ENCODE results near the gene JPH3. TPM values are rescaled to one million over a fixed set of nuclear protein-coding genes. Genes with fewer than 3 reads are reported as not detected.

The JPH3 gene
- polyA plus RNA-seq, 3 donors = not detected

GRCh38 chr16:87692756-87693155 is 90.4 kb downstream of the JPH3 start:
- H3K4me3 ChIP-seq (replicated peaks in 1 of 3; ENCODE audit: low read depth in 2 of 3, low read length in 3 of 3) = no peak overlapping the region
- H3K27ac Mint-ChIP-seq = no peak overlapping the region
- no peaks in the 10 kb centered on the region for H3K4me1 ChIP-seq (ENCODE audit: control insufficient read depth in 1 of 2, insufficient read depth in 2 of 2, low read length in 2 of 2)
- peaks cover 0 to 1% (median 0%) of the 10 kb centered on the region in 7 donors for H3K9me3 Mint-ChIP-seq
- H4K20me1 ChIP-seq (ENCODE audit: insufficient read depth, low read length) = no peaks in the 10 kb centered on the region
- H3K27me3 ChIP-seq (ENCODE audit: control insufficient read depth in 2 of 2, insufficient read depth in 2 of 2, low read length in 2 of 2) = no peaks in the 10 kb centered on the region
- H3K4me1 Mint-ChIP-seq = no peaks in the 10 kb centered on the region
- no peak overlapping the region for H3K4me3 Mint-ChIP-seq
- intact Hi-C loops (cut with micrococcal nuclease) = no loop called here
- H3K27ac ChIP-seq (ENCODE audit: low read depth in 1 of 2, low read length in 2 of 2) = no peak overlapping the region
- TF ChIP-seq, protein P1, sequence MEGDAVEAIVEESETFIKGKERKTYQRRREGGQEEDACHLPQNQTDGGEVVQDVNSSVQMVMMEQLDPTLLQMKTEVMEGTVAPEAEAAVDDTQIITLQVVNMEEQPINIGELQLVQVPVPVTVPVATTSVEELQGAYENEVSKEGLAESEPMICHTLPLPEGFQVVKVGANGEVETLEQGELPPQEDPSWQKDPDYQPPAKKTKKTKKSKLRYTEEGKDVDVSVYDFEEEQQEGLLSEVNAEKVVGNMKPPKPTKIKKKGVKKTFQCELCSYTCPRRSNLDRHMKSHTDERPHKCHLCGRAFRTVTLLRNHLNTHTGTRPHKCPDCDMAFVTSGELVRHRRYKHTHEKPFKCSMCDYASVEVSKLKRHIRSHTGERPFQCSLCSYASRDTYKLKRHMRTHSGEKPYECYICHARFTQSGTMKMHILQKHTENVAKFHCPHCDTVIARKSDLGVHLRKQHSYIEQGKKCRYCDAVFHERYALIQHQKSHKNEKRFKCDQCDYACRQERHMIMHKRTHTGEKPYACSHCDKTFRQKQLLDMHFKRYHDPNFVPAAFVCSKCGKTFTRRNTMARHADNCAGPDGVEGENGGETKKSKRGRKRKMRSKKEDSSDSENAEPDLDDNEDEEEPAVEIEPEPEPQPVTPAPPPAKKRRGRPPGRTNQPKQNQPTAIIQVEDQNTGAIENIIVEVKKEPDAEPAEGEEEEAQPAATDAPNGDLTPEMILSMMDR (IDR thresholded peaks at IDR 0.05) = no peak
- peaks cover 12 to 24% of the 10 kb centered on the region in 2 donors for H3K36me3 Mint-ChIP-seq
- WGBS (ENCODE audit: insufficient coverage) = 95% methylated on average over 7 of the region's 12 CpGs
- peaks cover 13 to 15% of the 10 kb centered on the region in 2 donors for H3K36me3 ChIP-seq (replicated peaks in 1 of 2; ENCODE audit: control insufficient read depth in 1 of 2, insufficient read depth in 2 of 2, low read length in 2 of 2)
- H3K79me2 ChIP-seq (ENCODE audit: insufficient read depth, low read length) = no peaks in the 10 kb centered on the region
- H3K27me3 Mint-ChIP-seq (ENCODE audit: low read depth in 3 of 3) = peaks cover 2 to 3% (median 3%) of the 10 kb centered on the region in 3 donors
- no peak overlapping the region for H2AFZ ChIP-seq (ENCODE audit: insufficient read depth, low read depth, low read length, poor library complexity, severe bottlenecking)
- no peak overlapping the region for H3K4me2 ChIP-seq (replicated peaks; ENCODE audit: extremely low read depth, low read length, poor library complexity, severe bottlenecking)
- no peak for DNase-seq
- no peaks in the 10 kb centered on the region for H3K9me3 ChIP-seq (replicated peaks in 1 of 2; ENCODE audit: control insufficient read depth in 1 of 2, insufficient read depth in 1 of 2, low read length in 2 of 2)
- no peak overlapping the region for H3K9ac ChIP-seq (ENCODE audit: insufficient read depth, low read length, poor library complexity, severe bottlenecking)

DNA sequence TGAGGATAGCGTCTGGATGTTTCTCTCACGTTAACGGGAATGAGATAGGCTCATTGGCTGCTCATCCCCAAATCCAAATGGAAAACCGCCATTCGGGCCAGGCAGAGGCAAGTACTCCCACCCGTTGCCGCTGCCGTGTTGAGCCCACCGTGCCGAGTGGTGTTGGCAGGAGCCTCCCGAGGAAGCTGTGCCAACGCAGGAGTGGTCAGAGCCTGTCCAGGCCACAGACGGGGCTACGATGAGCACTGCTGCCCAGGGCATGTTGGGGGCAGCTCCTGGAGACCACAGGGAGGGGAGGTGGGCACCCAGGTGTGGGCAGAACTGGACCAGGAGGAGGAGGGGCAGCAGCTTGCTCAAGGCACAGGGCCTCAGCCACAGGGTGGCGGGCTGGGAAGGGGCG is 91.5 kb downstream of the JPH3 start:
- WGBS (ENCODE audit: insufficient coverage) = 97% methylated on average over 15 of the region's 16 CpGs
- Histone ChIP-seq H3K9ac (ENCODE audit: insufficient read depth, low read length, poor library complexity, severe bottlenecking) (no peak overlapping the region), H3K27me3 (ENCODE audit: control insufficient read depth in 2 of 2, insufficient read depth in 2 of 2, low read length in 2 of 2) (no peaks in the 10 kb centered on the region), H3K79me2 (ENCODE audit: insufficient read depth, low read length) (no peaks in the 10 kb centered on the region), H3K9me3 (replicated peaks in 1 of 2; ENCODE audit: control insufficient read depth in 1 of 2, insufficient read depth in 1 of 2, low read length in 2 of 2) (no peaks in the 10 kb centered on the region), H2AFZ (ENCODE audit: insufficient read depth, low read depth, low read length, poor library complexity, severe bottlenecking) (no peak overlapping the region), H3K27ac (ENCODE audit: low read depth in 1 of 2, low read length in 2 of 2) (no peak overlapping the region), H3K36me3 (replicated peaks in 1 of 2; ENCODE audit: control insufficient read depth in 1 of 2, insufficient read depth in 2 of 2, low read length in 2 of 2) (peaks cover 13 to 15% of the 10 kb centered on the region in 2 donors), H3K4me3 (replicated peaks in 1 of 3; ENCODE audit: low read depth in 2 of 3, low read length in 3 of 3) (no peak overlapping the region), H3K4me1 (ENCODE audit: control insufficient read depth in 1 of 2, insufficient read depth in 2 of 2, low read length in 2 of 2) (no peaks in the 10 kb centered on the region), H4K20me1 (ENCODE audit: insufficient read depth, low read length) (no peaks in the 10 kb centered on the region), H3K4me2 (replicated peaks; ENCODE audit: extremely low read depth, low read length, poor library complexity, severe bottlenecking) (no peak overlapping the region)
- Mint-ChIP-seq H3K4me3 (no peak overlapping the region), H3K9me3 (peaks cover 0 to 1% (median 0%) of the 10 kb centered on the region in 7 donors), H3K27ac (no peak overlapping the region), H3K36me3 (peaks cover 12 to 29% of the 10 kb centered on the region in 2 donors), H3K27me3 (ENCODE audit: low read depth in 3 of 3) (peaks cover 2 to 3% (median 3%) of the 10 kb centered on the region in 3 donors), H3K4me1 (no peaks in the 10 kb centered on the region)
- no peak for DNase-seq
- intact Hi-C loops (cut with micrococcal nuclease) = no loop called here
- TF ChIP-seq, protein P1 (IDR thresholded peaks at IDR 0.05) = no peak
